GM21825 (cell line): ENCODE data around the gene CFAP92.

Experiments
- ATAC-seq: cut with Tn5 transposase; IDR thresholded peaks from one replicate; pipeline ENCODE4 v1.9.1; 2021; ENCODE audit warnings: mild to moderate bottlenecking, moderate library complexity; ENCODE audit not compliant: unreplicated experiment

Gene CFAP92

GRCh38 chr3:129025691-129026435 lies 32.0 kb upstream of the CFAP92 start:
- ATAC-seq, result no peak

- no peak for ATAC-seq
These were observed 31.2 kb upstream of the CFAP92 start for GRCh38 chr3:129025108-129025507.

- ATAC-seq, result no peak
These were observed 30.0 kb upstream of the CFAP92 start for GRCh38 chr3:129023909-129024308.

- no peak for ATAC-seq
These were observed 29.1 kb upstream of the CFAP92 start for GRCh38 chr3:129023008-129023358.

- ATAC-seq, result no peak
These were observed 28.5 kb upstream of the CFAP92 start for GRCh38 chr3:129022114-129023007.

- no peak for ATAC-seq
These were observed 27.3 kb upstream of the CFAP92 start for GRCh38 chr3:129021140-129021551.

GRCh38 chr3:129020691-129021090 lies 26.8 kb upstream of the CFAP92 start:
- no peak for ATAC-seq

GRCh38 chr3:129019266-129019665 lies 25.4 kb upstream of the CFAP92 start:
- no peak for ATAC-seq

- ATAC-seq, result no peak
These were observed 24.9 kb upstream of the CFAP92 start for GRCh38 chr3:129018751-129019150.

GRCh38 chr3:129018271-129018670 lies 24.4 kb upstream of the CFAP92 start:
- no peak for ATAC-seq

- ATAC-seq, result no peak
These were observed 23.6 kb upstream of the CFAP92 start for GRCh38 chr3:129017484-129017899.

- ATAC-seq, result no peak
These were observed 23.0 kb upstream of the CFAP92 start for GRCh38 chr3:129016720-129017483.

- no peak for ATAC-seq
These were observed 22.5 kb upstream of the CFAP92 start for GRCh38 chr3:129016356-129016719.

GRCh38 chr3:129015388-129016105 lies 21.7 kb upstream of the CFAP92 start:
- ATAC-seq, result no peak

GRCh38 chr3:129014793-129015345 lies 21.0 kb upstream of the CFAP92 start:
- ATAC-seq, result no peak

GRCh38 chr3:129014148-129014547 lies 20.3 kb upstream of the CFAP92 start:
- ATAC-seq, result no peak

GRCh38 chr3:129013491-129013891 lies 19.6 kb upstream of the CFAP92 start:
- ATAC-seq, result no peak

GRCh38 chr3:129010310-129010956 lies 16.6 kb upstream of the CFAP92 start:
- no peak for ATAC-seq

GRCh38 chr3:129009266-129009665 lies 15.4 kb upstream of the CFAP92 start:
- ATAC-seq, result no peak

- no peak for ATAC-seq
These were observed 13.9 kb upstream of the CFAP92 start for GRCh38 chr3:129007792-129008191.
